Subcutaneous abdominal adipose tissue (tissue), 5 donors: ENCODE data around the gene AGAP1.
"Not testable (repeated sequence)": the region's sequence is repeated elsewhere in the genome, so short reads cannot be mapped to it uniquely, and the experiment has no call there.

Source experiments
- H3K27ac ChIP-seq: one replicate; pipeline ENCODE4 v1.7.0; 2013; ENCODE audit warnings: low read depth, mild to moderate bottlenecking, inconsistent platforms, low read length, moderate library complexity
- H3K27me3 ChIP-seq, 5 donors: one replicate each; pipeline ENCODE4 v1.7.0; 2013; ENCODE audit warnings: low read length in 5 of 5, inconsistent platforms in 1 of 5; ENCODE audit not compliant: control insufficient read depth in 5 of 5, insufficient read depth in 4 of 5
- H3K36me3 ChIP-seq, 5 donors: one replicate each; pipeline ENCODE4 v1.7.0; 2013; ENCODE audit warnings: low read length in 5 of 5; ENCODE audit not compliant: control insufficient read depth in 5 of 5, insufficient read depth in 5 of 5
- H3K4me1 ChIP-seq, 5 donors: one replicate each; pipeline ENCODE4 v1.7.0; 2013; ENCODE audit warnings: low read length in 5 of 5, mild to moderate bottlenecking in 3 of 5, moderate library complexity in 1 of 5; ENCODE audit not compliant: control insufficient read depth in 5 of 5, insufficient read depth in 5 of 5
- H3K4me3 ChIP-seq, 5 donors: one replicate each; pipeline ENCODE4 v1.7.0; 2013; ENCODE audit warnings: low read length in 5 of 5, low read depth in 1 of 5
- H3K9ac ChIP-seq, 5 donors: one replicate each; pipeline ENCODE4 v1.7.0; 2013; ENCODE audit warnings: low read length in 5 of 5, mild to moderate bottlenecking in 4 of 5, moderate library complexity in 3 of 5
- H3K9me3 ChIP-seq, 5 donors: one replicate each; pipeline ENCODE4 v1.7.0; 2013; ENCODE audit warnings: low read length in 5 of 5; ENCODE audit not compliant: control insufficient read depth in 5 of 5
- donor health status: healthy.
- donor health status: healthy.
- donor health status: healthy.
- donor health status: healthy.
- donor health status: healthy.

AGAP1 gene

GRCh38 chr2:236137066-236137465, 643.2 kb downstream of the AGAP1 start:
- peaks cover 0 to 6% (median 0%) of the 10 kb centered on the region in 5 donors for H3K27me3 ChIP-seq
- no peak overlapping the region for H3K9ac ChIP-seq
- H3K27ac ChIP-seq: no peak overlapping the region
- H3K4me1 ChIP-seq: no peaks in the 10 kb centered on the region
- no peaks in the 10 kb centered on the region for H3K36me3 ChIP-seq
- H3K4me3 ChIP-seq: no peak overlapping the region
- no peaks in the 10 kb centered on the region for H3K9me3 ChIP-seq

DNA sequence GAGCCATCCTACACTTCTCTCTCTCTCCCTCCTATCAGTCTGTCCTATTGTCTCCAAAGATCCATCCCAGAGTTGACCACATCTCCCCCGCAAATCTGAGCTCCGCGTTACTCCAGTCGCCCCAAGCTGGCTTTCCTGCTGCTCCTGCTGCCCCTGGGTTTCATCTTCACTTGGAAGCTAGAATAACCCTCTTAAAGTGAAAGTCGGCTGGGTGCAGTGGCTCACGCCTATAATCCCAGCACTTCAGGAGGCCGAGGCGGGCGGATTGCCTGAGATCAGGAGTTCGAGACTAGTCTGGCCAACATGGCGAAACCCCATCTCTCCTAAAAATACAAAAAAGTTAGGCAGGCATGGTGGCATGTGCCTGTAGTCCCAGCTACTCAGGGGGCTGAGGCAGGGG, 647.8 kb downstream of the AGAP1 start:
- H3K36me3 ChIP-seq, H3K4me3 ChIP-seq, H3K4me1 ChIP-seq, H3K9ac ChIP-seq, H3K9me3 ChIP-seq, H3K27ac ChIP-seq: not testable (repeated sequence)
- H3K27me3 ChIP-seq: peaks cover 3 to 23% (median 11%) of the 10 kb centered on the region in 5 donors

DNA sequence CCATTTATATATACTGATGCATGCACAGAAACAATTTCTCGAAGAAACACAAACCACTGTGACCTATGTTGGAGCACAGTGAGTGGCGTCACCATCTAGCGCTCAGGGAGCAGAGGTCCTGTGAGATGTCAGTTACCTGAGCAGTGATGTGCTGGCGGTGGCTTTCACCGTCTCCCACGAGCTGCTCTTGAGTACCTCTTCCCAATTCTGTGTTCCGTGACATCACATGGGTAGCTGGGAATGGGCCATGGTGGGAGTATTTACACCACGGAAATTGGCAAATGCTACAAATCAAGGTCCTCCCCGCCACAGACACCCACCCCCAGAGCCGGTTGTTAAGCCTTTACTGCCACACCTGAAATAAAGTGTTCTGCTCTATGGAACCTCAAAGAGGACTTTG, 650.0 kb downstream of the AGAP1 start:
- H3K9ac ChIP-seq: no peak overlapping the region
- H3K9me3 ChIP-seq: no peaks in the 10 kb centered on the region
- no peaks in the 10 kb centered on the region for H3K36me3 ChIP-seq
- no peaks in the 10 kb centered on the region for H3K4me1 ChIP-seq
- H3K27ac ChIP-seq: no peak overlapping the region
- H3K4me3 ChIP-seq: no peak overlapping the region
- H3K27me3 ChIP-seq: peaks cover 3 to 23% (median 11%) of the 10 kb centered on the region in 5 donors

GRCh38 chr2:236146436-236146835, 652.6 kb downstream of the AGAP1 start:
- Histone ChIP-seq H3K27ac (no peak overlapping the region), H3K9me3 (peaks cover 0 to 11% (median 8%) of the 10 kb centered on the region in 5 donors), H3K36me3 (no peaks in the 10 kb centered on the region), H3K27me3 (peaks cover 3 to 20% (median 9%) of the 10 kb centered on the region in 5 donors), H3K4me1 (no peaks in the 10 kb centered on the region), H3K4me3 (no peak overlapping the region), H3K9ac (no peak overlapping the region)

DNA sequence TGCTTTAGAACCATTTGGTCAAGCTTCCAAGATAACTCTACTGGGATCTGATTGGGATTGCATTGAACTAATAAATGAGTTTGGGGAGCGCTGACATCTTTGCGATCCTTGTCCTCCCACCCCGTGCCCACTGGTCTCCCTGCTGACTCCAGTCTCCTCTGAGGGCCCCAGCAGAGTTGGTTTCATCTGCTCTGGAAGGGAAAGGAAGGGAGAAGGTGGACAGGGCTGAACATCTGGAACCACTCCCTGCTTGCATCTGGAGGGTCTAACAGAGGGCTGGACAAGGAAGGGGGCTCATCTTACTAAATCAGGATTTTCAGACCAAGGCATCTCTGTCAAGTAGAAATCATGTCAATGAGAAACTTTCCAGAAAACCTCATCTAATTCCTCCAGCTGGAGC, 661.6 kb downstream of the AGAP1 start:
- no peak overlapping the region for H3K9ac ChIP-seq
- no peak overlapping the region for H3K4me3 ChIP-seq
- no peak overlapping the region for H3K27ac ChIP-seq
- H3K36me3 ChIP-seq: no peaks in the 10 kb centered on the region
- H3K4me1 ChIP-seq: peaks cover 0 to 5% (median 0%) of the 10 kb centered on the region in 5 donors
- peaks cover 0 to 17% (median 16%) of the 10 kb centered on the region in 5 donors for H3K9me3 ChIP-seq
- H3K27me3 ChIP-seq: peaks cover 18 to 27% (median 23%) of the 10 kb centered on the region in 5 donors

GRCh38 chr2:236156095-236156859, 662.4 kb downstream of the AGAP1 start:
- H3K9me3 ChIP-seq: peaks cover 0 to 14% (median 11%) of the 10 kb centered on the region in 5 donors
- H3K9ac ChIP-seq: no peak overlapping the region
- H3K36me3 ChIP-seq: no peaks in the 10 kb centered on the region
- no peak overlapping the region for H3K27ac ChIP-seq
- H3K27me3 ChIP-seq: peaks cover 27 to 36% (median 32%) of the 10 kb centered on the region in 5 donors
- no peak overlapping the region for H3K4me3 ChIP-seq
- peaks cover 0 to 5% (median 0%) of the 10 kb centered on the region in 5 donors for H3K4me1 ChIP-seq

DNA sequence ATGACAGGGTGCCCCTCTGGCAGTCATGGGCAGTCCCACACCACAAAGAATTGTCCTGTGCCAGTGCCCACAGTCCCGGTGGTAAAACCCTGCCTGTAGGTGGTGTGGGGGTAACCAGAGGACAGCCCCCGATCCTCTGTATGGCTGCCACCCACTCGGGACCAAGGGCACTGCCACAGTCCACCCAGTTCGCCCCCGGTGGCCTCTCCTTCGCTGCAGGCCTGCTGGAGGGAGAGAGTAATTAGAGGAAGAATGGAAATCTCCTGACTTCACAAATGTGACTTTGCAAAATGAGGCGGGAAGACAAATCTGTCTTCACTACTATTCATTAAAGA, 663.0 kb downstream of the AGAP1 start:
- Histone ChIP-seq H3K36me3 (no peaks in the 10 kb centered on the region), H3K4me3 (no peak overlapping the region), H3K27ac (no peak overlapping the region), H3K9me3 (peaks cover 0 to 14% (median 11%) of the 10 kb centered on the region in 5 donors), H3K4me1 (peaks cover 0 to 5% (median 0%) of the 10 kb centered on the region in 5 donors), H3K9ac (no peak overlapping the region), H3K27me3 (peaks cover 32 to 41% (median 37%) of the 10 kb centered on the region in 5 donors)

- Histone ChIP-seq H3K9me3 (peaks cover 0 to 11% (median 9%) of the 10 kb centered on the region in 5 donors), H3K9ac (no peak overlapping the region), H3K4me3 (no peak overlapping the region), H3K27ac (no peak overlapping the region), H3K27me3 (peaks cover 38 to 47% (median 43%) of the 10 kb centered on the region in 5 donors), H3K4me1 (peaks cover 0 to 5% (median 0%) of the 10 kb centered on the region in 5 donors), H3K36me3 (no peaks in the 10 kb centered on the region)
Observed at GRCh38 chr2:236157366-236157765, 663.5 kb downstream of the AGAP1 start.

- H3K4me3 ChIP-seq: no peak overlapping the region
- H3K27ac ChIP-seq: no peak overlapping the region
- H3K4me1 ChIP-seq: peaks cover 0 to 6% (median 1%) of the 10 kb centered on the region in 5 donors
- peaks cover 40 to 53% (median 48%) of the 10 kb centered on the region in 5 donors for H3K27me3 ChIP-seq
- no peak overlapping the region for H3K9ac ChIP-seq
- peaks cover 0 to 7% (median 5%) of the 10 kb centered on the region in 5 donors for H3K9me3 ChIP-seq
- H3K36me3 ChIP-seq: no peaks in the 10 kb centered on the region
Observed at GRCh38 chr2:236157815-236158498, 664.1 kb downstream of the AGAP1 start.
